Heart left ventricle (tissue), 16 donors: ENCODE measurements around the gene DDX51. TPM values are rescaled to one million over a fixed set of nuclear protein-coding genes. Genes with fewer than 3 reads are reported as not detected.

Source experiments
- ATAC-seq, 4 donors: fragments of 200-7000 bp; cut with Tn5 transposase; one replicate each; pipeline ENCODE4 v1.9.1; 2020 to 2022; ENCODE audit warnings: moderate library complexity in 4 of 4, mild to moderate bottlenecking in 3 of 4, moderate number of reproducible peaks in 1 of 4
- DNase-seq, 5 donors: peaks; one replicate each; pipeline ENCODE4 v3.0.0-alpha.2; 2020
- H3K27ac ChIP-seq, 12 donors: fragments of 200-600 bp; sonication (generic) in 4 of 12; one replicate each; pipeline versions ENCODE4 v1.5.0 to v1.8.0; 2016 to 2022; ENCODE audit warnings: mild to moderate bottlenecking in 2 of 12
- H3K27me3 ChIP-seq, 9 donors: fragments of 200-600 bp; sonication (generic) in 2 of 9; one replicate each; pipeline versions ENCODE4 v1.5.1 to v1.8.0; 2016 to 2022; ENCODE audit warnings: mild to moderate bottlenecking in 3 of 9
- H3K36me3 ChIP-seq, 9 donors: fragments of 200-600 bp; sonication (generic) in 2 of 9; one replicate each; pipeline versions ENCODE4 v1.5.0 to v1.8.0; 2018 to 2022; ENCODE audit warnings: mild to moderate bottlenecking in 2 of 9
- H3K4me1 ChIP-seq, 12 donors: fragments of 200-600 bp; sonication (generic) in 4 of 12; one replicate each; pipeline versions ENCODE4 v1.5.0 to v1.8.0; 2016 to 2022; ENCODE audit warnings: mild to moderate bottlenecking in 3 of 12
- H3K4me3 ChIP-seq, 12 donors: fragments of 200-600 bp; sonication (generic) in 4 of 12; one replicate each; pipeline versions ENCODE4 v1.5.0 to v1.8.0; 2017 to 2022; ENCODE audit warnings: mild to moderate bottlenecking in 9 of 12, moderate library complexity in 4 of 12
- H3K9me3 ChIP-seq, 12 donors: fragments of 200-600 bp; sonication (generic) in 4 of 12; one replicate each; pipeline versions ENCODE4 v1.5.0 to v1.8.0; 2016 to 2022; ENCODE audit warnings: mild to moderate bottlenecking in 1 of 12
- POLR2A ChIP-seq, 2 donors: fragments of 450-650 bp; IDR thresholded peaks; one replicate each; pipeline ENCODE4 v1.6.1; 2017; ENCODE audit warnings: antibody characterized with exemption in 2 of 2, mild to moderate bottlenecking in 2 of 2, moderate library complexity in 2 of 2
- WGBS, 4 donors: extraction: QIAGEN DNeasy Blood & Tissue Kit in 2 of 4; methylation state at CpG; one replicate each; pipeline versions ENCODE4 v1.1.5 to v1.1.7; 2013 to 2018; 5-methylcytosine and 5-hydroxymethylcytosine counted together
- intact Hi-C, 10 donors: fragments of 100-400 bp; cut with DNase I; formaldehyde crosslinking; loops; one replicate each; pipeline versions ENCODE4 v1.11.1 to v1.14.2; 2022
- polyA plus RNA-seq, 2 donors: library from polyadenylated mRNA; stranded (reverse); fragments of 200-250 nt; gene quantifications; one replicate each; pipeline ENCODE4 v1.2.3, GENCODE V29; 2013
- total RNA-seq, 9 donors: library from RNA; depleted of rRNA in 2 of 9; stranded (reverse); fragments of >200 nt in 2 of 9; fragmentation: NEBNext Ultra II Directional in 3 of 9; extraction: Animal tissue kit (Norgen Biotek cat#: 25700) in 3 of 9; gene quantifications; one replicate each; pipeline versions ENCODE4 v1.1.0 to v1.2.4, GENCODE V29; 2016 to 2023
- TF ChIP-seq, protein P1 (sequence below), 12 donors: fragments of 200-600 bp; sonication (generic) in 4 of 12; IDR thresholded peaks; one replicate each; pipeline versions ENCODE4 v1.5.0 to v1.8.0; 2018 to 2022; ENCODE audit warnings: antibody characterized with exemption in 12 of 12, mild to moderate bottlenecking in 5 of 12
- donor health status: ischemic (EF 13 %, LVEDD 7.1; RV severe dilation, severe dysfunction).
- donor health status: healthy with polysubstance abuse.
- donor health status: DM: no; HTN: yes; CAD: no.
- donor health status: DM: no; HTN: no; CAD: no.
- donor health status: ischemic (EF 25% LVEDD 6.9; RV normal size, moderate dysfunction).
- donor health status: ischemic (EF 25% LVEDD 5.7; RV mildly dilated, moderate dysfunction).
- donor health status: healthy.
- donor health status: DM: yes; HTN: yes; CAD: no.
- donor health status: ischemic (EF 35%, LVEDD 5.7; RV mildly dilated, moderate dysfunction).
- donor health status: nonischemic (EF 11% LVEDD 7.7; RV severe dilation, severe dysfunction).
- donor health status: DM: yes; HTN: yes; CAD: no.
- donor health status: PGD.
- donor health status: ischemic (EF 29% LVEDD 5.4; RV normal size, mild dysfunction).
- donor health status: nonischemic (EF 23%, LVEDD 6.1; RV moderate dilation, normal function).

Gene DDX51
- total and polyA plus RNA-seq, 11 donors = 4.1 to 14.7 (median 8.6) TPM

DNA sequence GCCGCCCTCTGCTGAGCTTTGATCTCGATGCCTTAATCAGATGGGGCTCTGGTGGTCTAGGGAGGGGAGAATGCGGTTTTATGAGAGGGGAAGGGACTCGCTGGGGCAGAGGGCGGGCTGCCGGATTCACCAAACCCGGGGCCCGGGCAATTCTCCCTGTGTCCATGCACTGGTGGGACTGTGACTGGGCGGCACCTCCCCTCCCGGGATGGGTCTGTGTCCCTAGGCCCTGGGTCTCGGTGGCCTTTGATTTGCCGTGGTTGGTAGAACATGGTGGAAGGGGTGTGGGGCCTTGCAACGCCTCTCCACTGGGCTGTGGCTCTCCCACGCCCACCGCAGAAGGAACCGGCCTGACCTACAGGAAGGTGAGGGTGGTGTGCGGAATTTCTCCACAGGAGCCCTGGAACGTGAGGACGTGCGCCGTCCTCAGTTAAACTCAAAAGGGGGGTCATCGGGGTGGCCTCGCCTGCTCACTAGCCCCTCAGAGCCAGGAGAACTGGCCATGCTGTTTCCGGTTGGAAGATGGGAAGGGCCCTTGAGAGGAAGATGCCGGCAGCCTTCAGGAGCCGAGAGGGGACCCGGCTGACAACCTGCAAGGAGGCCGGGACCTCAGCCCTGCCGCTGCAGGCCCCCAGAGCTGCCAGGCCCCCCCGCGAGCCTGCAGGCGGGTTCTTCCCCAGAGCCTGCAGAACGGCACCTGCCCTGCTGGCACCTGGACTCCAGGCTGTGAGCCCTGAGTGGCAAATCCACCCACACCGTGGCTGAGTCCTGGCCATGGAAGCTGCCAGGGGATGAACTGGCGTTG, 43.7 kb upstream of the DDX51 start:
- Histone ChIP-seq H3K27me3 (peaks cover 0 to 34% (median 0%) of the 10 kb centered on the region in 9 donors), H3K36me3 (no peaks in the 10 kb centered on the region), H3K4me3 (no peak overlapping the region), H3K27ac (no peak overlapping the region), H3K9me3 (peaks cover 0 to 51% (median 0%) of the 10 kb centered on the region in 12 donors), H3K4me1 (peaks cover 0 to 20% (median 11%) of the 10 kb centered on the region in 12 donors)
- intact Hi-C loops = no loop called here
- WGBS, 4 donors = 88 to 95% (median 91%) methylated on average over 8 to 35 of the region's 35 CpGs
- no peak for ATAC-seq
- DNase-seq = peak in 1 of 5 donors; percentile 47
- TF ChIP-seq POLR2A (IDR thresholded peaks at IDR 0.05) = no peak
- TF ChIP-seq, protein P1, sequence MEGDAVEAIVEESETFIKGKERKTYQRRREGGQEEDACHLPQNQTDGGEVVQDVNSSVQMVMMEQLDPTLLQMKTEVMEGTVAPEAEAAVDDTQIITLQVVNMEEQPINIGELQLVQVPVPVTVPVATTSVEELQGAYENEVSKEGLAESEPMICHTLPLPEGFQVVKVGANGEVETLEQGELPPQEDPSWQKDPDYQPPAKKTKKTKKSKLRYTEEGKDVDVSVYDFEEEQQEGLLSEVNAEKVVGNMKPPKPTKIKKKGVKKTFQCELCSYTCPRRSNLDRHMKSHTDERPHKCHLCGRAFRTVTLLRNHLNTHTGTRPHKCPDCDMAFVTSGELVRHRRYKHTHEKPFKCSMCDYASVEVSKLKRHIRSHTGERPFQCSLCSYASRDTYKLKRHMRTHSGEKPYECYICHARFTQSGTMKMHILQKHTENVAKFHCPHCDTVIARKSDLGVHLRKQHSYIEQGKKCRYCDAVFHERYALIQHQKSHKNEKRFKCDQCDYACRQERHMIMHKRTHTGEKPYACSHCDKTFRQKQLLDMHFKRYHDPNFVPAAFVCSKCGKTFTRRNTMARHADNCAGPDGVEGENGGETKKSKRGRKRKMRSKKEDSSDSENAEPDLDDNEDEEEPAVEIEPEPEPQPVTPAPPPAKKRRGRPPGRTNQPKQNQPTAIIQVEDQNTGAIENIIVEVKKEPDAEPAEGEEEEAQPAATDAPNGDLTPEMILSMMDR (IDR thresholded peaks at IDR 0.05) = no peak

- WGBS, 4 donors = 75 to 85% (median 78%) methylated on average over 23 to 39 of the region's 39 CpGs
- ATAC-seq = no peak
- Histone ChIP-seq H3K36me3 (no peaks in the 10 kb centered on the region), H3K4me3 (peak overlapping the region in 1 of 12 donors; percentile 35), H3K27me3 (peaks cover 0 to 29% (median 0%) of the 10 kb centered on the region in 9 donors), H3K27ac (no peak overlapping the region), H3K9me3 (peaks cover 0 to 51% (median 0%) of the 10 kb centered on the region in 12 donors), H3K4me1 (peaks cover 0 to 20% (median 11%) of the 10 kb centered on the region in 12 donors)
- TF ChIP-seq POLR2A (IDR thresholded peaks at IDR 0.05) = no peak
- TF ChIP-seq, protein P1 (IDR thresholded peaks at IDR 0.05) = no peak
- DNase-seq = peak in 1 of 5 donors; percentile 46
- intact Hi-C loops = no loop called here
These were observed 42.9 kb upstream of the DDX51 start for GRCh38 chr12:132186857-132187620.

DNA sequence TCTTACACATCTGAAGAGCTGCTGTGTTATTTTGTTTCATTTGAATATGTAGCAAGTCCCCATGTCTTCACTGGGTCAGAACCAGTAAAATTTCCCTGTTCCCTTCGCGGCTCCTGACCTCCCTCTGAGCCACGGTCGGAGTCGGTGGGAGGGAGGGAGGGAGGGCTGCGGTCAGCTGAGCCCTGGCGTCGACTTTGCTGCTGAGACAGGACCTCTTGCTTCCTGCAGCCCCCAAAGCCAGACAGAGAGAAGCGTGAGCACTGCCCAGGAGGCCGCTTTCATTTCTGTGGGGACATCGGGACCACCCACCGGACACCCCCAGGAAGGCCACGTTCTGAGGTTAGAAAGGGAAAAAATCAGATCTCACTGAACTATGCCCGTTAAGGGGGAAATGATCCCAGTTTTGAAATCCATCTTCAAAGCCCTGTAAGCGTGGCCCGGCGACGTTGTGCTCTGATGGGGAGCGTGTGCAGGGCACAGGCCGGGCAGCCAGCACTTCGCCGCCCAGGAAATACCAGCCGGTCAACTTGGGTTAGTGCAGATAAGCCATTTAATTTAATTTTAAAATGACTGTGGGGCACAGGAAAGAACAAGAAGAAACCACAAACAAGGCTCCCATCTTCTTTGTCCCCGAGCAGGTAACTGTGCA, 42.2 kb upstream of the DDX51 start:
- TF ChIP-seq, protein P1 (IDR thresholded peaks at IDR 0.05) = no peak
- TF ChIP-seq POLR2A (IDR thresholded peaks at IDR 0.05) = no peak
- 38 to 66% (median 48%) methylated on average over 24 of the region's 24 CpGs for WGBS, 4 donors
- peaks cover 0 to 20% (median 11%) of the 10 kb centered on the region in 12 donors for H3K4me1 ChIP-seq
- DNase-seq (peak in 1 of 5 donors; percentile 53), ATAC-seq (no peak)
- H3K4me3 ChIP-seq = peak overlapping the region in 1 of 12 donors; percentile 35
- peaks cover 0 to 51% (median 0%) of the 10 kb centered on the region in 12 donors for H3K9me3 ChIP-seq
- intact Hi-C loops = no loop called here
- H3K27me3 ChIP-seq = peaks cover 0 to 22% (median 0%) of the 10 kb centered on the region in 9 donors
- H3K36me3 ChIP-seq = no peaks in the 10 kb centered on the region
- peak overlapping the region in 1 of 12 donors; percentile 15 for H3K27ac ChIP-seq
